Measurements from ENCODE around the gene ASMTL.

ASMTL gene

DNA sequence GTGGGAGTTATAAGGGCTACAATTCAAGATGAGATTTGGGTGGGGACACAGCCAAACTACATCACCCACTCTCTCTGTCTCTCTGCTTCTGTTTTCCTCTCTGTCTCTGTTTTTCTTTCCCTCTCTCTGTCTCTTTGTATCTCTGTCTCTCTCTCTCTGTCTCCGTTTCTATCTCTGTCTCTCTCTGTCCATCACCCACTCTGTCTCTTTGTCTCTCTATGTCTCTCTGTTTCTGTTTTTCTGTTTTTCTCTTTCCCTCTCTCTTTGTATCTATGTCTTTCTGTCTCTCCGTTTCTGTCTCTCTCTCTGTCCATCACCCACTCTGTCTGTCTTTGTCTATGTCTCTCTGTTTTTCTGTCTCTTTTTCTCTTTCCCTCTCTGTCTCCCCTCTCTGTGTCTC is 90.8 kb downstream of the ASMTL start:
- H3K4me3 ChIP-seq, result no peak overlapping the region

DNA sequence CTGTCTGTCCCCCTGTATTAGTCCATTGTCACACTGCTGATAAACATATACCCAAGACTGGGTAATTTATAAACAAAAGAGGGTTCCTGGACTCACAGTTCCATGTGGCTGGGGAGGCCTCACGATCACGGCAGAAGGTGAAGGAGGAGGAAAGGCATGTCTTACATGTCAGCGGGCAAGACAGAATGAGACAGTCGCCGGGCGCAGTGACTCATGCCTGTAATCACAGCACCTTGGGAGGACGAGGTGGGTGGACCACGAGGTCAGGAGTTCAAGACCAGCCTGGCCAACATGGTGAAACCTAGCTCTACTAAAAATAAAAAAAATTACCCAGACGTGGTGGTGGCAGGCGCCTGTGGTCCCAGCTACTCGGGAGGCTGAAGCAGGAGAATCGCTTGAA is 91.4 kb downstream of the ASMTL start:
- TF ChIP-seq POLR2AphosphoS5 (IDR thresholded peaks at IDR 0.05; ENCODE audit: borderline replicate concordance, low read depth, low read length) (no peak), EZH2 (IDR thresholded peaks at IDR 0.05) (no peak), FOXP2 (optimal IDR thresholded peaks at IDR 0.05; ENCODE audit: control extremely low read depth, extremely low read length, insufficient read depth) (no peak)
- DNase-seq (ENCODE audit: low read depth, low spot score), result no peak
- H3K9ac ChIP-seq (ENCODE audit: insufficient read length), result no peak overlapping the region

More for the DNA sequence above, 90.8 kb downstream of the ASMTL start:
- H3K9me3 ChIP-seq (ENCODE audit: low read depth, low read length), result no peaks in the 10 kb centered on the region
- no peak overlapping the region for H3K27ac ChIP-seq
- no peak for DNase-seq (ENCODE audit: low read depth, low spot score)
- H3K9ac ChIP-seq (ENCODE audit: insufficient read length), result no peak overlapping the region
- H3K36me3 ChIP-seq (ENCODE audit: insufficient read depth, low read length), result no peaks in the 10 kb centered on the region
- TF ChIP-seq POLR2AphosphoS5 (IDR thresholded peaks at IDR 0.05; ENCODE audit: borderline replicate concordance, low read depth, low read length), result no peak
- TF ChIP-seq EZH2 (IDR thresholded peaks at IDR 0.05), result no peak
- no peak for TF ChIP-seq FOXP2 (optimal IDR thresholded peaks at IDR 0.05; ENCODE audit: control extremely low read depth, extremely low read length, insufficient read depth)

DNA sequence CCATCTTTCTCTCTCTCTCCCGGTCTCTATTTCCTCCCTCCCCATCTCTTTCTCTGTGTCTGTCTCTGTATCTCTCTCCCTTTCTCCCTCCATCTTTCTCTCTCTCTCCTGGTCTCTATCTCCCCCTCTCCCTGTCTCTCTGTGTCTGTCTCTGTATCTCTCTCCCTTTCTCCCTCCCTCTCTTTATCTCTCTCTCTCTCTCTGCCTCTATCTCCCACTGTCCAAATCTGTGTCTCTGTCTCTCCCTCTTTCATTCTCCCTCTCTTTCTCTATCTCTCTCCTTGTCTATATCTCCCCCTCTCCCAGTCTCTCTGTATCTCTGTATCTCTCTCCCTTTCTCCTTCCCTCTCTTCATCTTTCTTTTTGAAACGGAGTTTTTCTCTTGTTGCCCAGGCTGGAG is 92.5 kb downstream of the ASMTL start:
- Histone ChIP-seq H3K36me3 (ENCODE audit: insufficient read depth, low read length) (no peaks in the 10 kb centered on the region), H3K9me3 (ENCODE audit: low read depth, low read length) (no peaks in the 10 kb centered on the region), H3K27ac (no peak overlapping the region), H3K9ac (ENCODE audit: insufficient read length) (no peak overlapping the region), H3K4me3 (no peak overlapping the region)
- TF ChIP-seq POLR2AphosphoS5 (IDR thresholded peaks at IDR 0.05; ENCODE audit: borderline replicate concordance, low read depth, low read length) (no peak), FOXP2 (optimal IDR thresholded peaks at IDR 0.05; ENCODE audit: control extremely low read depth, extremely low read length, insufficient read depth) (no peak), EZH2 (IDR thresholded peaks at IDR 0.05) (no peak)
- no peak for DNase-seq (ENCODE audit: low read depth, low spot score)

More for the DNA sequence above, 91.4 kb downstream of the ASMTL start:
- H3K4me3 ChIP-seq, result no peak overlapping the region
- H3K36me3 ChIP-seq (ENCODE audit: insufficient read depth, low read length), result no peaks in the 10 kb centered on the region
- H3K27ac ChIP-seq, result no peak overlapping the region
- H3K9me3 ChIP-seq (ENCODE audit: low read depth, low read length), result no peaks in the 10 kb centered on the region

DNA sequence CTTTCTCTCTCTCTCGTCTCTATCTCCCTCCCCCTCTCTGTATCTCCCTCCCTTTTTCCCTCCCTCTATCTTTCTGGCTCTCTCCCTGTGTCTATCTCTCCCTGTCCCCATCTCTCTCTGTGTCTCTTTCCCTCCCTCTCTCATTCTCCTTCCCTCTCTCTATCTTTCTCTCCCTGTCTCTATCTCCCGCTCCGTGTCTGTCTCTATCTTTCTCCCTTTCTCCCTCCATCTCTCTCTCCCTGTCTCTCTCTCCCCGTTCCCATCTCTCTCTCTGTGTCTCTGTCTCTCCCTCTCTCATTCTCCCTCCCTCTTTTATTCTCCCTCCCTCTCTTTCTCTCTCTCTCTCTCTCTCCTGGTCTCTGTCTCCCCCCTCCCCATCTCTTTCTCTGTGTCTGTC is 93.2 kb downstream of the ASMTL start:
- DNase-seq (ENCODE audit: low read depth, low spot score), result no peak

DNA sequence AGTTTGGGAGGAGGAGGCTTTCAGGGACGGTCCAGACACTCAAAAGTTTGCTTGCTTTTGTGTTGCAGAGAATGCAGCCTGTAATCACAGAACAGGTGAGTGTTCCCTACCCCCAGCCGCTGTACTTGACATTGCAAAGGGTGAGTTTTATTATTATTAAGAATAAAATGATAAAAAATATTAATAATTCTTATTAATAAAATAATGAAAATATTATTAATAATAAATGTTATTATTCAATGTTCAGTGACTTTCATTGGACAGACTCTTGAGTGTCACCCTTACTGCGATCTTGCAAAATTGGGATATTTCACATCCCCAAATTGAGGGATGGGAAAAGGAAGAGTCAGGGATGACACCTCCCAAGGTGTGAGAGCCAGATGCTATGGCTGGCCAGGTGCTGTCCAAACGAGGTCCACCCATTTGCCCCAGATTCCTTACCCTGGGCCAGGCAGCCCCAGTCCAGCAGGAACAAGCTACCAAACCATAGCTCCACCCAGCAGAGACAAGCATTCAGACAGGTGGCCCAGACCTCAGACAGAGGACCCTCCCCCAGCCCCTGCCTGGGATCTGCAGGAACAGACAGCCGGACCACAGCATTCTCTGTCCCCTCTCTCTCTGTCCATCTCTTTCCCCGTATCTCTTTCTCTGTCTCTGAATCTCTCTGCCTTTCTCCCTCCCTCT is 93.8 kb downstream of the ASMTL start:
- Histone ChIP-seq H3K36me3 (ENCODE audit: insufficient read depth, low read length) (no peaks in the 10 kb centered on the region), H3K9ac (ENCODE audit: insufficient read length) (no peak overlapping the region), H3K27ac (no peak overlapping the region), H3K9me3 (ENCODE audit: low read depth, low read length) (no peaks in the 10 kb centered on the region), H3K4me3 (no peak overlapping the region)
- DNase-seq (ENCODE audit: low read depth, low spot score), result no peak
- TF ChIP-seq EZH2 (IDR thresholded peaks at IDR 0.05) (no peak), FOXP2 (optimal IDR thresholded peaks at IDR 0.05; ENCODE audit: control extremely low read depth, extremely low read length, insufficient read depth) (no peak), POLR2AphosphoS5 (IDR thresholded peaks at IDR 0.05; ENCODE audit: borderline replicate concordance, low read depth, low read length) (no peak)

More for the DNA sequence above, 93.2 kb downstream of the ASMTL start:
- TF ChIP-seq FOXP2 (optimal IDR thresholded peaks at IDR 0.05; ENCODE audit: control extremely low read depth, extremely low read length, insufficient read depth) (no peak), EZH2 (IDR thresholded peaks at IDR 0.05) (no peak), POLR2AphosphoS5 (IDR thresholded peaks at IDR 0.05; ENCODE audit: borderline replicate concordance, low read depth, low read length) (no peak)
- Histone ChIP-seq H3K4me3 (no peak overlapping the region), H3K36me3 (ENCODE audit: insufficient read depth, low read length) (no peaks in the 10 kb centered on the region), H3K27ac (no peak overlapping the region), H3K9me3 (ENCODE audit: low read depth, low read length) (no peaks in the 10 kb centered on the region), H3K9ac (ENCODE audit: insufficient read length) (no peak overlapping the region)

DNA sequence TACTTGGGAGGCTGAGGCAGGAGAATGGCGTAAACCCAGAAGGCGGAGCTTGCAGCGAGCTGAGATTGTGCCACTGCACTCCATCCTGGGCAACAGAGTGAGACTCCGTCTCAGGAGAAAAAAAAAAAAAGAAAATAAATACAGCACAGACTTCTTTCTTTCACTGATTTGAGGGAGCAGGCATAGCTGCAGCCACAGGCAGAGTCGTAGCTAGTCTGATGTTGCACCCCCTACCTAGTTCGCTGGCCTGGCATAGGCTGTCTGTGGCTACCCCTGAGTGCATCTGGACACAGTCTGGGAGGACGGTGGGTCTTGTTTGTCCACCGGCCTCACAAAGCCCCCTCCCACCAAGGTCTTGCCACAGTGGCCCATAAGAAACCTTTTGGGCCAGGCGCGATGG is 94.7 kb downstream of the ASMTL start:
- DNase-seq (ENCODE audit: low read depth, low spot score), result no peak
- Histone ChIP-seq H3K9me3 (ENCODE audit: low read depth, low read length) (no peaks in the 10 kb centered on the region), H3K27ac (no peak overlapping the region), H3K4me3 (no peak overlapping the region), H3K9ac (ENCODE audit: insufficient read length) (no peak overlapping the region), H3K36me3 (ENCODE audit: insufficient read depth, low read length) (no peaks in the 10 kb centered on the region)
- TF ChIP-seq POLR2AphosphoS5 (IDR thresholded peaks at IDR 0.05; ENCODE audit: borderline replicate concordance, low read depth, low read length) (no peak), FOXP2 (optimal IDR thresholded peaks at IDR 0.05; ENCODE audit: control extremely low read depth, extremely low read length, insufficient read depth) (no peak), EZH2 (IDR thresholded peaks at IDR 0.05) (no peak)

DNA sequence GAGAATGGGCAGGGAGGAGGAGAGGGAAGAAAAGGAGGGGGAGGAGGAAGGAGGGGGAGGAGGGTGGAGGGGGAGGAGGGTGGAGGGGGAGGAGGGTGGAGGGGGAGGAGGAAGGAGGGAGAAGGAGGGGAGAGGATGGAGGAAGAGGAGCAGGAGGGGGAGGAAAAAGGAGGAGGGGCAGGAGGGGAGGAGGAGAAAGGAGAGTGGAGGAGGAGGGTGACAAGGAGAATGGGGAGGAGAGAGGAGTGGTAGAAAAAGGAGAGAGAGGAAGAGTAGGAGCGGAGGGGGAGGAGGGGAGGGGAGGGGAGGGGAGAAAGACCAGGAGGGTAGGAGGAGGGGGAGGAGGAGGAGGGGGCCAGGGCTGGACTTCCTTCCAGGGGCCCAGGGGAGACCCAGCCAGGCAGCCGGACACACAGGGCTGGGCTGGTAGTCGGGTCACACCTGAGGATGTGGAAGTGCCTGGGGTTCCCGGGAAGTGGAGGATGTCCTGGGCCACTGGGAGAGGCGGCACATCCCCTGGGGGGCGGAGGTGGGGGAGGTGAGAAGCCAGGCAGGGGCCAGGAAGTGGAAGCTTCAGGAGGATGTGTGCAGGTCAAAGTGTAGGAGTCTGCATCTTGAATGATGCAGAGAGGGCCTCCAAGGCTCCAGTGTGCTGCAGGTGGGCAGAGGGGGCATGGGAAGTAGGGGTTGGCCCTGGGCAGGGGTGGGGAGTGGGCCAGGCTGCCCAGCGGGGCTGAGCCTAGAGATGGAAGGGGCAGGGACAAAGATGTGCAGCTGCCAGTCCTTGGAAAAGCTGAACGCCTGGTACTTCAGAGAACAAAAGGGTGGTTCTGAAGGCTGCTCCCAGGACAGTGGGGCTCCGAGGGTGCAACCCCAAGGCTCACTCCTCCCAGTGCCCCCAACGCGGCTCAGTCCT is 97.3 kb downstream of the ASMTL start:
- no peak overlapping the region for H3K4me3 ChIP-seq
- DNase-seq (ENCODE audit: low read depth, low spot score), result no peak
- no peak overlapping the region for H3K27ac ChIP-seq
- no peaks in the 10 kb centered on the region for H3K9me3 ChIP-seq (ENCODE audit: low read depth, low read length)
- TF ChIP-seq FOXP2 (optimal IDR thresholded peaks at IDR 0.05; ENCODE audit: control extremely low read depth, extremely low read length, insufficient read depth) (no peak), POLR2AphosphoS5 (IDR thresholded peaks at IDR 0.05; ENCODE audit: borderline replicate concordance, low read depth, low read length) (no peak), EZH2 (IDR thresholded peaks at IDR 0.05) (no peak)
- no peaks in the 10 kb centered on the region for H3K36me3 ChIP-seq (ENCODE audit: insufficient read depth, low read length)
- H3K9ac ChIP-seq (ENCODE audit: insufficient read length), result no peak overlapping the region

Data from SK-N-MC (cell line).